GM12872 (cell line): ENCODE measurements around the gene DND1.
A peak's percentile ranks its signal among the peaks of the same experiment; 100 is the strongest.

ENCODE experiments used
- TF ChIP-seq, protein P1 (sequence below): IDR thresholded peaks from 3 replicates; pipeline ENCODE4 v1.5.1; 2011; ENCODE audit warnings: low read depth, mild to moderate bottlenecking, low read length, moderate library complexity; ENCODE audit not compliant: insufficient read depth

The DND1 gene

DNA sequence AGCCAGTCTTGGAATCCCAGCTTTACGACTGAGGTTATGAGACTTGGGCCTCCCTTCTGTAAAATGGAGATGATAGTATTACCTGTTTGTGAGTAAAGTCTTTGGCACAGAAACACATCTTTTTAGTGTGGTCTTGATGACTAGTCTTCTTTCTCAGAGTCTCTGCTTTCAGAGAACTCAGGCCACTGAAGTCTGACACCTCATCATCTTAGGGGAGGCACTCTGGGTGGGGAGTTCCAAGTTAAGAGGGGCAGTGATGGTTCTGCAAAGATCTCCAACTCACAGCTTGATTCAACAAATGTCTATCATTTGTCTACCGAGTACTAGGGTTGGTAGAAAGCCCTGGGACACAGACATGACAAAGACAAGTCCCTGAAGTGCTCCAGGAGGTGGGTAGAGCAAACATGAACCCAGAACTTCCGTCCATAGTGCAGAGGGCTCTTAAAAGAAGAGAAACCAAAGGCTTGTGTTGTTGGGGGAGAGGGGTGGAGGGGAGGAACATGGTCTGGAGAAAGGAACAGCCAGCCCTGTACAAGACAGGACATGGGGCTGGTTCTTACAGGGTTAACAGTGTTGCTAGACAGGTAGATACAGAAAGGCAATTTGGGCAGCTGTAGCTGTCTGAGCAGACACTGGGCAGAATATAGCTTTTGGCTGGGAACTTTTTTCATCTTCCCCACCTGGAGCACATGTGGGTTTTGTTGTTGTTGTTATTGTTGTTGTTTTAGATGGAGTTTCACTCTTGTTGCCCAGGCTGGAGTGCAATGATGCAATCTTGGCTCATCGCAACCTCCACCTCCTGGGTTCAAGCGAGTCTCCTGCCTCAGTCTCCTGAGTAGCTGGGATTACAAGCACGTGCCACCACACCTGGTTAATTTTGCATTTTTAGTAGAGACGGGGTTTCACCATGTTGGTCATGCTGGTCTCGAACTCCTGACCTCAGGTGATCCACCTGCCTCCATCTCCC, 37.8 kb downstream of the DND1 start:
- TF ChIP-seq, protein P1, sequence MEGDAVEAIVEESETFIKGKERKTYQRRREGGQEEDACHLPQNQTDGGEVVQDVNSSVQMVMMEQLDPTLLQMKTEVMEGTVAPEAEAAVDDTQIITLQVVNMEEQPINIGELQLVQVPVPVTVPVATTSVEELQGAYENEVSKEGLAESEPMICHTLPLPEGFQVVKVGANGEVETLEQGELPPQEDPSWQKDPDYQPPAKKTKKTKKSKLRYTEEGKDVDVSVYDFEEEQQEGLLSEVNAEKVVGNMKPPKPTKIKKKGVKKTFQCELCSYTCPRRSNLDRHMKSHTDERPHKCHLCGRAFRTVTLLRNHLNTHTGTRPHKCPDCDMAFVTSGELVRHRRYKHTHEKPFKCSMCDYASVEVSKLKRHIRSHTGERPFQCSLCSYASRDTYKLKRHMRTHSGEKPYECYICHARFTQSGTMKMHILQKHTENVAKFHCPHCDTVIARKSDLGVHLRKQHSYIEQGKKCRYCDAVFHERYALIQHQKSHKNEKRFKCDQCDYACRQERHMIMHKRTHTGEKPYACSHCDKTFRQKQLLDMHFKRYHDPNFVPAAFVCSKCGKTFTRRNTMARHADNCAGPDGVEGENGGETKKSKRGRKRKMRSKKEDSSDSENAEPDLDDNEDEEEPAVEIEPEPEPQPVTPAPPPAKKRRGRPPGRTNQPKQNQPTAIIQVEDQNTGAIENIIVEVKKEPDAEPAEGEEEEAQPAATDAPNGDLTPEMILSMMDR: no peak

DNA sequence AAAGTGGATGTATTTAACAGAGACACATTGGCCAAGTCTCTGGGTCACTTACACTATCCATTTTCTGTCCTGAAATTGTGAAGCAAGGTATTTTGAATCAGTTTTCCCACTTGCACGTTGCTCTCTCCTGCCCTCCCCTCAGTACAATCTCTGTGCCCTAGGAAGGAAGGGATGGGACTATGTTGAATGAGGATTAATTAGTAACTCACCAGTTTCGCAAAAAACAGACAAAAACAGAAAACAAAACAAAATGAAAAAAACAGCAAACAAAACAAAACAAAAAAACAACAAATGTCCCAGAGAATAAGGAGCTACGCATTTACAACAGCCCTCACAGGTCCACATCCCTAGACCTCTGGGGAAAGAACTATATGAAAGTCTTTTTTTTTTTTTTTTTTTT, 39.3 kb downstream of the DND1 start:
- TF ChIP-seq, protein P1: no peak

DNA sequence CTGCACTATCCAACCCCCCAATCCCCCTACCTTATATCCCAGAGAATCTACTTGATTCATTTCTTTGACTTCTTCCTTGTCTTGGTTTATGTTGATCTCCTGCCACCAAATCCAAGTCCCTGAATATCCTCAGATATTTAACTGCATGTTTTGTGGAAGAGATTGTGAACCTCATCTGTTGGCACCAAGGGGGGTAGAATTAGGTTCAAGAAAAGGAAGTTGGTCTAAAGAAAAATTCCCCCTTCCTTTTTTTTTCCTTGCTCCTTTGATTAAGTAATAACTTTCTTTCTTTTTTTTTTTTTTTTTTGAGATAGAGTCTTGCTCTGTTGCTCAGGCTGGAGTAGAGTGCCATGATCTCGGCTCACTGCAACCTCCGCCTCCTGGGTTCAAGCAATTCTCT, 39.9 kb downstream of the DND1 start:
- TF ChIP-seq, protein P1: no peak

DNA sequence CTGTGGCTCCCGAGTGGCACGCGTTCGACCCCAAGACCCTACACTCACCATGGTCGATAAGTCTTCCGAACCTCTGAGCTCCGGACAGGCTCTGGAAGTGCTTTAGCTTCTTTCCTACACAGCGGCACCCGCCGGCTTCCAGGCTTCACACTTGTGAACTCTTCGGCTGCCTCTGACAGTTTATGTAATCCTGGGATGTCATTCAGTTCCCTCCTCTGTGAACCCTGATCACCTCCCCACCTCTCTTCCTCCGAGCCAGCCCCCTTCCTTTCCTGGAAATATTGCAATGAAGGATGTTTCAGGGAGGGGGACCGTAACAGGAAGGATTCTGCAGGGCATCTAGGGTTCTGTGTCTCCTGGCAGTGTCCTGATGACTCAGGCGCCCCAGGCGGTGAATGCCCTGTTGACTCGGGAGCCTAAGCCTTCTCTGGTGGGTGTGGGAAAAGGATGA, 40.3 kb downstream of the DND1 start, which contains the start of gene CD14:
TSS of gene CD14 (minus strand) at position 155 of the 451 bp plus-strand sequence. CDS start at position 51, 104 bp downstream.
- TF ChIP-seq, protein P1: peak; percentile 21; the same call in 1 of the 3 replicates

DNA sequence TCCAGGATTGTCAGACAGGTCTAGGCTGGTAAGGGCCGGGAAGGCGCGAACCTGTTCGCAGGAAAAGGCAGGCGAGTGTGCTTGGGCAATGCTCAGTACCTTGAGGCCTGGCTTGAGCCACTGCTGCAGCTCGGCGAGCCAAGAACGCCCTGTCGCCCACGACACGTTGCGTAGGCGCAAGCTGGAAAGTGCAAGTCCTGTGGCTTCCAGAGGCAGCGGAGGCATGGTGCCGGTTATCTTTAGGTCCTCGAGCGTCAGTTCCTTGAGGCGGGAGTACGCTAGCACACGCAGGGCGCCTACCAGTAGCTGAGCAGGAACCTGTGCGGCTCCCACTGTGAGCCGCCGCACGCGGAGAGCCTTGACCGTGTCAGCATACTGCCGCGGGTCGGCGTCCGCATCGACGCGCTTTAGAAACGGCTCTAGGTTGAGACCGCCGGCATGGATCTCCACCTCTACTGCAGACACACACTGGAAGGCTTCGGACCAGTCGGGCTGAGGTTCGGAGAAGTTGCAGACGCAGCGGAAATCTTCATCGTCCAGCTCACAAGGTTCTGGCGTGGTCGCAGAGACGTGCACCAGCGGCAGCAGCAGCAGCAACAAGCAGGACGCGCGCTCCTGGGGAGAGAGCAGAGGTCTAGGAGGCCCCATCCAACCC, 40.9 kb downstream of the DND1 start:
- TF ChIP-seq, protein P1: no peak

DNA sequence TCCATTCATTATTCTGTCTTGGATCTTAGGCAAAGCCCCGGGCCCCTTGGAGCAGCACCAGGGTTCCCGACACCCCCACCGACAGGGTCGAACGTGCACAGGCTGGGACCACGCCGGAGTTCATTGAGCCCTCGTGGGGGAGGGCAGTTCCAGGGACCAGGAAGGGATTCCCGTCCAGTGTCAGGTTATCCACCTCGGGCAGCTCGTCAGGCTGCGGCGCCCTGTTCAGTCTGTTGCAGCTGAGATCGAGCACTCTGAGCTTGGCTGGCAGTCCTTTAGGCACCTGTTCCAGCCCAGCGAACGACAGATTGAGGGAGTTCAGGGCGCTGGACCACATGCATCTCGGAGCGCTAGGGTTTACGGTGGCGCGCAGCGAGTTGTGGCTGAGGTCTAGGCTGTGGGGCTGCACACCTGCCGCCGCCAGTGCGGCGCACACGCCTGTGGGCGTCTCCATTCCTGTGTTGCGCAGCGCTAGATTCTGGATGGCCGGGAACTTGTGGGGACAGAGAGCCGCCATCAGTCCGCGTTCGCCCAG, 41.5 kb downstream of the DND1 start:
- TF ChIP-seq, protein P1: no peak

DNA sequence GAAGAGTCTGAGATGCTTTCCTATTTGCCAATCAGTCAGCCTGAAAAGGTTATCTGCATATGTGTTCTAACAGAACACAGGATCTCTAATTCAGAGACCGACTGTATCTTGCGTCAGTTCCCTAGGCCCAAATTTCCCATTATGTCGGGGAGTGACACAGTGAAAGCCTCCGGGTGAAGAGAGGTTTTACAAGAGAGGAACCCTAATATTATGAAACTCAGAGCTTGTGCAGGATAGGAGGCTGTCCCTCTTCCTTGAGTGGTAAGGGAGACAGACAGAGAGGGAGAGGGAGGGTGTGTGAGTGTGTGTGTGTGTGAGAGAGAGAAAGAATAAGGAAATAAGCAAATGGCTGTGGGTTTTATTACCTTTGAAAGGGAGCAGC, 42.3 kb downstream of the DND1 start:
- TF ChIP-seq, protein P1: no peak
